ENCODE data around the gene SPATA31D1. TPM values are rescaled to one million over a fixed set of nuclear protein-coding genes. Genes with fewer than 3 reads are reported as not detected.

Gene SPATA31D1
- total RNA-seq, 1 donor from 2014 or later = not detected

DNA sequence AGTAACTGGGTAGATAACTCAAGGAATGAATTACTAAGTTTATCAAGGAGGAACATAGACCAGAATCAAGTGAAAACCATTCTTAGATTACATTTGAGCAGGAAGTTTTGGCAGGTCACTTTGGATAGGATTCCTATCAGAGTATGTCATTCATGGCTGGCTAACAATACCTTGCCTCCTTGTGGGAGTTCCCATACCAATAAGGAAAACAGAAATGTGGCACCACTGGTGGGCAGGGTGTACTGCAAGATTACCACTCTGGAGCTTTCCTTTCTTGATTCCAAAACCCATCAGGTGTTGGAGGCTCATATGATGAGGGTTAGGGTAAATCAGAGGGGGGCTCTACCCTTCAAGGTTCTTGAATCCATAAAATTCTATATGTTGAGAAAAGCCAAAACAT, 18.6 kb upstream of the SPATA31D1 start:
- FAIRE-seq = no peak
- DNase-seq (ENCODE audit: low read depth) = peak; percentile 41

DNA sequence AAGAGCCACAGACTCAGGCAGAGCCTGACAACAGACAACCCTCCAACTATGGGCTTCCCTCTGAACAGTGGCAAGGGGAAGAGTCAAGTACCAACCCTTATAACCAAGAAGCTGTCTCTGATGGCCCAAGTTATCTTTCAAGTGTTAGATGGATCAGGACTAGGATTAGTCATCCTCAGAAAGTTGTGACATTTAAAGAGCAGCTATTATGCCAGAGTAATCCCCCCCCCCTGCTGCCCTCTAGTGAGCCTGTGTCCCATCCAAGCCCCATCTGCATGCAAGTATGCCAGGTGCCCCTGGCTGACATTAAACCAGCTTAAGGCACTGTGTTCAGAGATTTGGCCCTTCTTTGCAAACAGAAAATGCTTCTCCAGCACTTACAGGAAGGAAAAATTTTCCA, 16.8 kb upstream of the SPATA31D1 start:
- Histone ChIP-seq H3K27me3 (ENCODE audit: control insufficient read depth, insufficient read depth, low read length) (no peaks in the 10 kb centered on the region), H3K4me3 (ENCODE audit: low read depth, low read length) (no peak overlapping the region), H3K36me3 (ENCODE audit: control insufficient read depth, insufficient read depth, low read length) (no peaks in the 10 kb centered on the region)
- TF ChIP-seq, protein P1, sequence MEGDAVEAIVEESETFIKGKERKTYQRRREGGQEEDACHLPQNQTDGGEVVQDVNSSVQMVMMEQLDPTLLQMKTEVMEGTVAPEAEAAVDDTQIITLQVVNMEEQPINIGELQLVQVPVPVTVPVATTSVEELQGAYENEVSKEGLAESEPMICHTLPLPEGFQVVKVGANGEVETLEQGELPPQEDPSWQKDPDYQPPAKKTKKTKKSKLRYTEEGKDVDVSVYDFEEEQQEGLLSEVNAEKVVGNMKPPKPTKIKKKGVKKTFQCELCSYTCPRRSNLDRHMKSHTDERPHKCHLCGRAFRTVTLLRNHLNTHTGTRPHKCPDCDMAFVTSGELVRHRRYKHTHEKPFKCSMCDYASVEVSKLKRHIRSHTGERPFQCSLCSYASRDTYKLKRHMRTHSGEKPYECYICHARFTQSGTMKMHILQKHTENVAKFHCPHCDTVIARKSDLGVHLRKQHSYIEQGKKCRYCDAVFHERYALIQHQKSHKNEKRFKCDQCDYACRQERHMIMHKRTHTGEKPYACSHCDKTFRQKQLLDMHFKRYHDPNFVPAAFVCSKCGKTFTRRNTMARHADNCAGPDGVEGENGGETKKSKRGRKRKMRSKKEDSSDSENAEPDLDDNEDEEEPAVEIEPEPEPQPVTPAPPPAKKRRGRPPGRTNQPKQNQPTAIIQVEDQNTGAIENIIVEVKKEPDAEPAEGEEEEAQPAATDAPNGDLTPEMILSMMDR (IDR thresholded peaks at IDR 0.05; ENCODE audit: insufficient read depth, low read length, severe bottlenecking) = no peak
- DNase-seq (ENCODE audit: low read depth) (no peak), FAIRE-seq (no peak)

More for the DNA sequence above, 18.6 kb upstream of the SPATA31D1 start:
- Histone ChIP-seq H3K27me3 (ENCODE audit: control insufficient read depth, insufficient read depth, low read length) (no peaks in the 10 kb centered on the region), H3K36me3 (ENCODE audit: control insufficient read depth, insufficient read depth, low read length) (no peaks in the 10 kb centered on the region), H3K4me3 (ENCODE audit: low read depth, low read length) (no peak overlapping the region)
- TF ChIP-seq, protein P1 (IDR thresholded peaks at IDR 0.05; ENCODE audit: insufficient read depth, low read length, severe bottlenecking) = no peak

DNA sequence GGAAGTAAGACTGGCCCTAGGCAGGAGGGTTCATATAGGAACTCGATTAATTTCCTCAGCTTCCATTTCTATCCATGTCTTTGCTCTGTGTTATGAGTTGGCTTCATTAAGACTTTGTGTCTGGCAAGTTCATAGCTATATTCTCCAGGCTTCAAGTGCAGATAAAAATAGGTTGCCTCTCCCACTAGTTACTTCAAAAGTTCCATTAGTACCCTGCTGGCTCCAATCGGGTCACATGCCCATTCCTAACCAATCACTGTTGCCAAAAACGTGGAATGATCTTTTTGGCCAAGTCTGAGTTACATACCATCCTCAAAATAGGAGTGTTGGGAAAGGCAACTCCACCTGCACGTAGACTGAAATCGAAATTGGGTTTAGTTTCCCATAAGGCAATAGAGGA, 13.8 kb upstream of the SPATA31D1 start:
- FAIRE-seq (no peak), DNase-seq (ENCODE audit: low read depth) (no peak)
- TF ChIP-seq, protein P1 (IDR thresholded peaks at IDR 0.05; ENCODE audit: insufficient read depth, low read length, severe bottlenecking) = no peak
- Histone ChIP-seq H3K4me3 (ENCODE audit: low read depth, low read length) (no peak overlapping the region), H3K36me3 (ENCODE audit: control insufficient read depth, insufficient read depth, low read length) (no peaks in the 10 kb centered on the region), H3K27me3 (ENCODE audit: control insufficient read depth, insufficient read depth, low read length) (no peaks in the 10 kb centered on the region)

DNA sequence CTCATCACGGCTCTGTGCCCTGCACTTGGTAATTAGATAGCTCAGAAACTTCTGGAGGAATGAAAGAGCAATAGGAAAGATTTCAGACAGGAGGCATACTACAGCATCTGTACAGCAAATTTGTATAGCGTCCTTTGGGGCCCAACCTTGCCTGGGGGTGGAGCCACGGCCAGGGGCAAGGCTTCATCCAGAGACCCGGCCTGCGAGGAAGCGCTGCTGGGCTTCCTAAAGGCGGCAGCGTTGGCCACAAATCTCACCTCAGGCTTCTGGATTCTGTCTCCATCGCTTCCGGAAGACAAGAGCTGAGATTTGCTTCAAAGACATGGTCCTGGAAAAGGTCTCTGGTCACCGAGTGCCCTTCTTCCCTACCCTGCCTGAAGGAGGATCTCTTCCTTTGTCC, 12.2 kb upstream of the SPATA31D1 start:
- TF ChIP-seq, protein P1 (IDR thresholded peaks at IDR 0.05; ENCODE audit: insufficient read depth, low read length, severe bottlenecking) = no peak

DNA sequence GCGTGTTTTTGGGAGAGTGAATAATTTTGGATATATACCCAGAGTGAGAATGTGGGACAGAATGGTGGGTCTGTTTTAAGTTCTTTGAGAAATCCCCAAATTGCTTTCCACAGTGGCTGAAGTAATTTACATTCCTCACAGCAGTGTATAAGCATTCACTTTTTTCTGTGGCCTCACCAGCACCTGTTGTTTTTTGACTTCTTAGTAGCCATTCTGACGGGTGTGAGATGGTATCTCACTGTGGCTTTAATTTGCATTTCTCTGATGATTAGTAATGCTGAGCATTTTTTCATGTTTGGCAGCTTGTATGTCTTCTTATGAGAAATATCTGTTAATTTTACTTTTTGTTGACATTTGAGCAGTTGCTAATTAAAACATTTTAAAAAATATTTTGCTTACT, 9.4 kb upstream of the SPATA31D1 start:
- FAIRE-seq (no peak), DNase-seq (ENCODE audit: low read depth) (no peak)
- Histone ChIP-seq H3K4me3 (ENCODE audit: low read depth, low read length) (no peak overlapping the region), H3K36me3 (ENCODE audit: control insufficient read depth, insufficient read depth, low read length) (no peaks in the 10 kb centered on the region), H3K27me3 (ENCODE audit: control insufficient read depth, insufficient read depth, low read length) (no peaks in the 10 kb centered on the region)
- TF ChIP-seq, protein P1 (IDR thresholded peaks at IDR 0.05; ENCODE audit: insufficient read depth, low read length, severe bottlenecking) = no peak

More for the DNA sequence above, 12.2 kb upstream of the SPATA31D1 start:
- no peak for FAIRE-seq
- no peak for DNase-seq (ENCODE audit: low read depth)
- H3K4me3 ChIP-seq (ENCODE audit: low read depth, low read length) = no peak overlapping the region
- H3K36me3 ChIP-seq (ENCODE audit: control insufficient read depth, insufficient read depth, low read length) = no peaks in the 10 kb centered on the region
- H3K27me3 ChIP-seq (ENCODE audit: control insufficient read depth, insufficient read depth, low read length) = no peaks in the 10 kb centered on the region

DNA sequence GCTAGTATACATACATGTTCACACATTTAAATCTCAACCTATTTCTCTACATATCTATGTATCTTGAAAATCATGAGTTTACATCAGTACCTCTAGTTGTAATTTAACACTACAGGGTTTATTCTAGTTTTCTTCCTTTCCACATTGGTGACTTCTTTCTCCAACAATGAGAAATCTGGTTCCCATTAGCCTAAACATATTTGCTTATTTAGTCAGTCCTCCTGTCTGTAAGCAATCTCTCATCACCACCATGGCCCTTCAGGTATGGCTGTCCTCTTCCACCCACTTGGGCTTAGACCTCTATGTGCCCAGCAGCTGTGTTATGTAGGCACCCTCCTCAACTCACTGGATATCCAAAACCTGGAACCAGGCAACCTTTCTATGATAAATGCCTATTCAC, 8.0 kb upstream of the SPATA31D1 start:
- no peaks in the 10 kb centered on the region for H3K27me3 ChIP-seq (ENCODE audit: control insufficient read depth, insufficient read depth, low read length)
- H3K36me3 ChIP-seq (ENCODE audit: control insufficient read depth, insufficient read depth, low read length) = no peaks in the 10 kb centered on the region
- DNase-seq (ENCODE audit: low read depth) (no peak), FAIRE-seq (no peak)
- H3K4me3 ChIP-seq (ENCODE audit: low read depth, low read length) = no peak overlapping the region
- TF ChIP-seq, protein P1 (IDR thresholded peaks at IDR 0.05; ENCODE audit: insufficient read depth, low read length, severe bottlenecking) = no peak

Measured in bronchial epithelial cell (primary cell).